H9 (cell line): Measurements from ENCODE around the gene MIGA2. TPM values are rescaled to one million over a fixed set of nuclear protein-coding genes. Genes with fewer than 3 reads are reported as not detected.

Source experiments
- DNase-seq: peaks from one replicate; pipeline ENCODE4 v3.0.0-alpha.2; 2017
- H2AFZ ChIP-seq: one replicate; pipeline ENCODE4 v1.6.1; 2013; ENCODE audit warnings: mild to moderate bottlenecking, low read length, control low read depth, moderate library complexity
- H2AK5ac ChIP-seq: 2 replicates; pipeline ENCODE4 v1.6.1; 2013; ENCODE audit warnings: low read length, control low read depth, mixed read lengths; ENCODE audit not compliant: insufficient read length
- H2BK120ac ChIP-seq: one replicate; pipeline ENCODE4 v1.6.1; 2013; ENCODE audit warnings: low read depth, mild to moderate bottlenecking, low read length, control low read depth, inconsistent platforms; ENCODE audit not compliant: poor library complexity, severe bottlenecking
- H2BK12ac ChIP-seq: 2 replicates; pipeline ENCODE4 v1.6.1; 2013; ENCODE audit warnings: low read length, control low read depth, mixed read lengths, low read depth; ENCODE audit not compliant: insufficient read length
- H2BK15ac ChIP-seq: 2 replicates; pipeline ENCODE4 v1.6.1; 2013; ENCODE audit warnings: low read depth, low read length, control low read depth
- H2BK20ac ChIP-seq: one replicate; pipeline ENCODE4 v1.6.1; 2013; ENCODE audit warnings: low read depth, mild to moderate bottlenecking, low read length, control low read depth, inconsistent platforms; ENCODE audit not compliant: poor library complexity, severe bottlenecking
- H2BK5ac ChIP-seq: 2 replicates; pipeline ENCODE4 v1.6.1; 2013; ENCODE audit warnings: low read length, control low read depth, mixed read lengths; ENCODE audit not compliant: insufficient read length
- H3K14ac ChIP-seq: 2 replicates; pipeline ENCODE4 v1.6.1; 2013; ENCODE audit warnings: low read length, control low read depth; ENCODE audit not compliant: insufficient read depth
- H3K18ac ChIP-seq: 2 replicates; pipeline ENCODE4 v1.6.1; 2013; ENCODE audit warnings: low read depth, mild to moderate bottlenecking, mixed read lengths, low read length, control low read depth; ENCODE audit not compliant: insufficient read length
- H3K23ac ChIP-seq: 2 replicates; pipeline ENCODE4 v1.6.1; 2013; ENCODE audit warnings: low read length, control low read depth, mixed read lengths, low read depth; ENCODE audit not compliant: insufficient read length
- H3K23me2 ChIP-seq: 2 replicates; pipeline ENCODE4 v1.6.1; 2013; ENCODE audit warnings: low read depth, mild to moderate bottlenecking, mixed read lengths, low read length, control low read depth; ENCODE audit not compliant: insufficient read length, poor library complexity, severe bottlenecking
- H3K27ac ChIP-seq: 2 replicates; pipeline ENCODE4 v1.5.1; 2013; ENCODE audit warnings: low read length, control low read depth, mixed read lengths, low read depth; ENCODE audit not compliant: insufficient read length
- H3K27me3 ChIP-seq: 2 replicates; pipeline ENCODE4 v1.6.1; 2013; ENCODE audit warnings: low read length, control low read depth, inconsistent platforms; ENCODE audit not compliant: insufficient read depth
- H3K4ac ChIP-seq: 2 replicates; pipeline ENCODE4 v1.6.1; 2013; ENCODE audit warnings: low read depth, mild to moderate bottlenecking, control low read depth, inconsistent platforms, low read length, moderate library complexity
- H3K4me1 ChIP-seq: 2 replicates; pipeline ENCODE4 v1.6.1; 2013; ENCODE audit warnings: low read length, control low read depth, inconsistent platforms; ENCODE audit not compliant: insufficient read depth
- H3K4me2 ChIP-seq: 2 replicates; pipeline ENCODE4 v1.6.1; 2013; ENCODE audit warnings: low read length, control low read depth, mixed read lengths; ENCODE audit not compliant: insufficient read length, insufficient read depth
- H3K56ac ChIP-seq: 2 replicates; pipeline ENCODE4 v1.6.1; 2013; ENCODE audit warnings: low read depth, mild to moderate bottlenecking, mixed read lengths, low read length, control low read depth; ENCODE audit not compliant: insufficient read length
- H3K79me1 ChIP-seq: 2 replicates; pipeline ENCODE4 v1.6.1; 2013; ENCODE audit warnings: low read depth, mild to moderate bottlenecking, moderate library complexity, low read length, control low read depth, inconsistent platforms; ENCODE audit not compliant: insufficient read depth, poor library complexity, severe bottlenecking
- H3K79me2 ChIP-seq: 2 replicates; pipeline ENCODE4 v1.6.1; 2013; ENCODE audit warnings: low read length, control low read depth, inconsistent platforms; ENCODE audit not compliant: insufficient read depth
- H3K9ac ChIP-seq: 2 replicates; pipeline ENCODE4 v1.6.1; 2013; ENCODE audit warnings: low read length, control low read depth, mixed read lengths; ENCODE audit not compliant: insufficient read length; ENCODE audit errors: extremely low read depth
- H3K9me3 ChIP-seq: one replicate; pipeline ENCODE4 v1.6.1; 2013; ENCODE audit warnings: low read depth, low read length, inconsistent platforms; ENCODE audit not compliant: control insufficient read depth
- H3T11ph ChIP-seq: one replicate; pipeline ENCODE4 v1.6.1; 2013; ENCODE audit warnings: mild to moderate bottlenecking, low read length, control low read depth, inconsistent platforms
- H4K20me1 ChIP-seq: one replicate; pipeline ENCODE4 v1.6.1; 2013; ENCODE audit not compliant: control insufficient read depth, insufficient read length, insufficient read depth
- H4K5ac ChIP-seq: 2 replicates; pipeline ENCODE4 v1.6.1; 2013; ENCODE audit warnings: low read depth, mild to moderate bottlenecking, mixed read lengths, low read length, control low read depth; ENCODE audit not compliant: insufficient read length
- H4K8ac ChIP-seq: replicated peaks from 2 replicates; pipeline ENCODE4 v1.6.1; 2013; ENCODE audit warnings: low read length, control low read depth, mixed read lengths, low read depth; ENCODE audit not compliant: insufficient read length
- H4K91ac ChIP-seq: 2 replicates; pipeline ENCODE4 v1.6.1; 2013; ENCODE audit warnings: low read depth, mild to moderate bottlenecking, moderate library complexity, mixed read lengths, low read length, control low read depth; ENCODE audit not compliant: insufficient read length
- H3K27ac Mint-ChIP-seq, 3 experiments: 2 replicates in 2 of 3; 3 replicates in 1 of 3; pipeline ENCODE4 v1.8.0; 2020 to 2021; ENCODE audit warnings: mixed read lengths in 3 of 3, mild to moderate bottlenecking in 1 of 3, moderate library complexity in 1 of 3
- H3K27me3 Mint-ChIP-seq: 2 replicates; pipeline ENCODE4 v1.8.0; 2021; ENCODE audit warnings: low read depth, mild to moderate bottlenecking, moderate library complexity, mixed read lengths
- H3K36me3 Mint-ChIP-seq, 3 experiments: 2 replicates in 2 of 3; 3 replicates in 1 of 3; pipeline ENCODE4 v1.8.0; 2020 to 2021; ENCODE audit warnings: low read depth in 3 of 3, mixed read lengths in 3 of 3; ENCODE audit not compliant: insufficient read depth in 1 of 3
- H3K4me1 Mint-ChIP-seq, 2 experiments: 2 replicates each; pipeline ENCODE4 v1.8.0; 2020; ENCODE audit warnings: mixed read lengths in 2 of 2
- H3K4me3 Mint-ChIP-seq, 2 experiments: 2 replicates in 1 of 2; 3 replicates in 1 of 2; pipeline ENCODE4 v1.8.0; 2020 to 2021; ENCODE audit warnings: mild to moderate bottlenecking in 2 of 2, mixed read lengths in 2 of 2, moderate library complexity in 1 of 2
- H3K9me3 Mint-ChIP-seq, 2 experiments: 2 replicates in 1 of 2; 3 replicates in 1 of 2; pipeline ENCODE4 v1.8.0; 2020; ENCODE audit warnings: mild to moderate bottlenecking in 2 of 2, mixed read lengths in 2 of 2, moderate library complexity in 1 of 2
- WGBS: extraction: QIAGEN DNeasy Blood & Tissue Kit; methylation state at CpG from one replicate; pipeline ENCODE4 v1.1.7; 2013; ENCODE audit warnings: missing lambda C conversion rate, low lambda C conversion rate, mixed read lengths; ENCODE audit not compliant: insufficient read length; ENCODE audit errors: extremely low coverage; 5-methylcytosine and 5-hydroxymethylcytosine counted together
- total RNA-seq: library from RNA; stranded (reverse); gene quantifications from 2 replicates; pipeline ENCODE4 v1.2.1, GENCODE V29; 2021
- TF ChIP-seq, protein P1 (sequence below): fragments of 200-600 bp; sonication (generic); conservative IDR thresholded peaks from 3 replicates; pipeline ENCODE4 v1.8.0; 2021; ENCODE audit warnings: antibody characterized with exemption, mild to moderate bottlenecking

The MIGA2 gene
- total RNA-seq, 1 experiment from 2014 or later = 37.8 TPM

DNA sequence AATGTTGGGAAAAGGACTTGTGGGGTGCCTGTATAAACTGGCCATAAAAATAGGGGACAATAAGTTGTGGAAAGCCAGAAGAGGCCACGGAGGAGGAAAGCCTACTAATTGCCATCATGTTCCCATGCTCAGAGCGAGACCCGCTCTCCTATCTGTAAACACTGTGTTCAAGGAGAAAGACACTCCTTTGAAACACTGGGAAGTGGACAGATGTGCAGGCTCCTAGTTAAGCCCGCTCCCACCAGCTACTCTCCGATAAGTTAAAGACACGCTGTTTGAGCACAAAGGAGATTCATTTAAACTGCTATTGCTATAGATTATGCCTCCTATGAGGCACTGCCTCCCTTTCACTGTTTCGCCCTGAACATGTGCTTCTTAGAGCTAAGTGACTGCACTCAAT is 64.9 kb downstream of the MIGA2 start:
- H3K36me3 Mint-ChIP-seq = peaks cover 0 to 4% (median 1%) of the 10 kb centered on the region in 3 experiments; a peak in 3 of 7 replicates
- H3K9ac ChIP-seq = no peak overlapping the region
- H3K4me1 Mint-ChIP-seq = peaks cover 6 to 10% of the 10 kb centered on the region in 2 experiments; a peak in 3 of 4 replicates
- H3K79me1 ChIP-seq = no peaks in the 10 kb centered on the region
- H3K4me2 ChIP-seq = no peak overlapping the region
- no peak overlapping the region for H2AFZ ChIP-seq
- H3K27ac ChIP-seq = no peak overlapping the region
- no peak overlapping the region for H3K23ac ChIP-seq
- no peak overlapping the region for H2BK5ac ChIP-seq
- no peak overlapping the region for H2BK15ac ChIP-seq
- no peaks in the 10 kb centered on the region for H3K27me3 ChIP-seq
- no peak overlapping the region for H4K8ac ChIP-seq
- no peaks in the 10 kb centered on the region for H3K9me3 Mint-ChIP-seq
- no peak overlapping the region for H2AK5ac ChIP-seq
- no peak overlapping the region for H4K5ac ChIP-seq
- no peaks in the 10 kb centered on the region for H4K20me1 ChIP-seq
- H3K4me1 ChIP-seq = no peaks in the 10 kb centered on the region; the same call in 1 of the 2 replicates
- H3T11ph ChIP-seq = no peak overlapping the region
- H3K4ac ChIP-seq = no peak overlapping the region
- no peak overlapping the region for H3K27ac Mint-ChIP-seq
- H3K79me2 ChIP-seq = no peaks in the 10 kb centered on the region
- no CpG with 5 or more reads among the region's 7 CpGs for WGBS
- H3K4me3 Mint-ChIP-seq = no peak overlapping the region
- no peaks in the 10 kb centered on the region for H3K23me2 ChIP-seq
- TF ChIP-seq, protein P1, sequence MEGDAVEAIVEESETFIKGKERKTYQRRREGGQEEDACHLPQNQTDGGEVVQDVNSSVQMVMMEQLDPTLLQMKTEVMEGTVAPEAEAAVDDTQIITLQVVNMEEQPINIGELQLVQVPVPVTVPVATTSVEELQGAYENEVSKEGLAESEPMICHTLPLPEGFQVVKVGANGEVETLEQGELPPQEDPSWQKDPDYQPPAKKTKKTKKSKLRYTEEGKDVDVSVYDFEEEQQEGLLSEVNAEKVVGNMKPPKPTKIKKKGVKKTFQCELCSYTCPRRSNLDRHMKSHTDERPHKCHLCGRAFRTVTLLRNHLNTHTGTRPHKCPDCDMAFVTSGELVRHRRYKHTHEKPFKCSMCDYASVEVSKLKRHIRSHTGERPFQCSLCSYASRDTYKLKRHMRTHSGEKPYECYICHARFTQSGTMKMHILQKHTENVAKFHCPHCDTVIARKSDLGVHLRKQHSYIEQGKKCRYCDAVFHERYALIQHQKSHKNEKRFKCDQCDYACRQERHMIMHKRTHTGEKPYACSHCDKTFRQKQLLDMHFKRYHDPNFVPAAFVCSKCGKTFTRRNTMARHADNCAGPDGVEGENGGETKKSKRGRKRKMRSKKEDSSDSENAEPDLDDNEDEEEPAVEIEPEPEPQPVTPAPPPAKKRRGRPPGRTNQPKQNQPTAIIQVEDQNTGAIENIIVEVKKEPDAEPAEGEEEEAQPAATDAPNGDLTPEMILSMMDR = no peak
- H3K18ac ChIP-seq = no peak overlapping the region
- H3K14ac ChIP-seq = no peak overlapping the region
- H3K9me3 ChIP-seq = no peaks in the 10 kb centered on the region
- H2BK12ac ChIP-seq = no peak overlapping the region
- no peak for DNase-seq
- H2BK20ac ChIP-seq = no peak overlapping the region
- H3K27me3 Mint-ChIP-seq = peaks cover 17% of the 10 kb centered on the region
- H3K56ac ChIP-seq = no peak overlapping the region
- H4K91ac ChIP-seq = no peak overlapping the region
- no peak overlapping the region for H2BK120ac ChIP-seq
